Activated CD8-positive, alpha-beta T cell treated with anti-CD3 and anti-CD28 coated beads, Interleukin-2, amount 10 ng/mL, durations not matched to agents 7 days and 5 days (primary cell): ENCODE measurements around the gene PDE4D. TPM values are rescaled to one million over a fixed set of nuclear protein-coding genes. Genes with fewer than 3 reads are reported as not detected.

Experiments used
- ATAC-seq: fragments of 150-1000 bp; cut with Tn5 transposase; one replicate; pipeline ENCODE4 v1.10.0; 2021; ENCODE audit warnings: moderate library complexity
- CTCF ChIA-PET: fragments of 350-600 bp; sonication (Branson Sonifier 250); formaldehyde crosslinking; loops from one replicate; lab custom pipeline; 2021; ENCODE audit warnings: antibody characterized with exemption; lab: Charles Lee
- POLR2A ChIA-PET: fragments of 350-600 bp; sonication (Branson Sonifier 250); formaldehyde crosslinking; loops from one replicate; lab custom pipeline; 2021; ENCODE audit warnings: antibody characterized with exemption; lab: Charles Lee
- DNase-seq: peaks from one replicate; pipeline ENCODE4 v3.0.0-alpha.2; 2020
- H3K27ac Mint-ChIP-seq: one replicate; pipeline ENCODE4 v1.8.0; 2021; ENCODE audit warnings: mild to moderate bottlenecking, mixed read lengths
- H3K27me3 Mint-ChIP-seq: one replicate; pipeline ENCODE4 v1.8.0; 2021; ENCODE audit warnings: low read depth, mixed read lengths
- H3K36me3 Mint-ChIP-seq: one replicate; pipeline ENCODE4 v1.8.0; 2021; ENCODE audit warnings: low read depth, mixed read lengths
- H3K4me1 Mint-ChIP-seq: one replicate; pipeline ENCODE4 v1.8.0; 2021; ENCODE audit warnings: low read depth, mixed read lengths
- H3K4me3 Mint-ChIP-seq: one replicate; pipeline ENCODE4 v1.8.0; 2021; ENCODE audit warnings: mild to moderate bottlenecking, mixed read lengths
- H3K9me3 Mint-ChIP-seq: one replicate; pipeline ENCODE4 v1.8.0; 2022; ENCODE audit warnings: mixed read lengths; ENCODE audit not compliant: insufficient read depth
- total RNA-seq, 2 experiments: library from RNA; stranded (reverse); gene quantifications; one replicate each; pipeline ENCODE4 v1.2.3, GENCODE V29; 2021

The PDE4D gene
- total RNA-seq, 2 experiments from 2014 or later: 65.4 to 70.7 TPM

DNA sequence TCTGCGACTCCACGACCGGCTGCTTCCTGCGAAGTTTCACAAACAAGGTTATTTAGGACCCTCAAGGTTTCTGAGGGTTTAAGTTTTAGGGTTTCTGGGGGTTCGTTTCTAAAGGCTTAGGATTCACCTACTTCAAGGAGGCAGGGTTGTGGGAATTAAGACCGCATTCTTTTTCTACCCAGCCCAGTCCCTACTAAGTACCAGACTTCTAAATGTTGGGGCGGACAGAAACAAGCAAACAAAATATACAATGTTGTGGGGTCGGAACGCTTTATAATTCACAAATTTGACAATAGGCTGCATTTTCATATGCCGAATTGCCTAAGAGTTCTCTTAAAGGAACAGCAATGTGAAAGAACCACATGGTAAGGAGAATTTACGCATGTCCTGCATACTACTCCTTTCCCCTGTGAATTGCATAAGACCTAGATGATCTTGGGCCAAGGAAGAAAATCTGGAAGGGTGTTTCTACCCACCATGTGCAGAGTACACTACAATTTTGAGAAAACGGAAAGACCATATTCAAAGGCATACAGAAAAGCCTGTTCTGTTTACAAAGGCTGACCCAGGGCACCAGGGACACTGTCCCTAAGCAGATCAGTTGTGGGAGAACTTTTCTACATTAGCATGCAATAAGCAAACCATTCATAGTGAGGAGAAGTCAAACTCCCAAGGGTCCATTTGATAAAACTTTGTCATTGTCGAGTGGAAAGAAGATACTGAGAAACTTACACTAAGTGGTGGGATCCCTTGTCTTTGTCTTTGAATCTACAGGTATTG, 853.3 kb downstream of the PDE4D start:
- H3K27me3 Mint-ChIP-seq: no peaks in the 10 kb centered on the region
- peak overlapping the region; percentile 83 for H3K4me3 Mint-ChIP-seq
- POLR2A ChIA-PET: interaction anchor here (0.9 to 4.3 kb wide), 8 partner anchors 52 to 133 kb away, joined by 3 to 64 read pairs (median 7); no protein-coding TSS in a partner anchor
- DNase-seq (no peak), ATAC-seq (no peak)
- H3K4me1 Mint-ChIP-seq: peaks cover 46% of the 10 kb centered on the region
- no peaks in the 10 kb centered on the region for H3K9me3 Mint-ChIP-seq
- H3K36me3 Mint-ChIP-seq: peaks cover 43% of the 10 kb centered on the region
- CTCF ChIA-PET: interaction anchor here (1.2 to 4.6 kb wide), 10 partner anchors 8 to 134 kb away, joined by 3 to 44 read pairs (median 9); no protein-coding TSS in a partner anchor
- peak overlapping the region; percentile 99 for H3K27ac Mint-ChIP-seq

DNA sequence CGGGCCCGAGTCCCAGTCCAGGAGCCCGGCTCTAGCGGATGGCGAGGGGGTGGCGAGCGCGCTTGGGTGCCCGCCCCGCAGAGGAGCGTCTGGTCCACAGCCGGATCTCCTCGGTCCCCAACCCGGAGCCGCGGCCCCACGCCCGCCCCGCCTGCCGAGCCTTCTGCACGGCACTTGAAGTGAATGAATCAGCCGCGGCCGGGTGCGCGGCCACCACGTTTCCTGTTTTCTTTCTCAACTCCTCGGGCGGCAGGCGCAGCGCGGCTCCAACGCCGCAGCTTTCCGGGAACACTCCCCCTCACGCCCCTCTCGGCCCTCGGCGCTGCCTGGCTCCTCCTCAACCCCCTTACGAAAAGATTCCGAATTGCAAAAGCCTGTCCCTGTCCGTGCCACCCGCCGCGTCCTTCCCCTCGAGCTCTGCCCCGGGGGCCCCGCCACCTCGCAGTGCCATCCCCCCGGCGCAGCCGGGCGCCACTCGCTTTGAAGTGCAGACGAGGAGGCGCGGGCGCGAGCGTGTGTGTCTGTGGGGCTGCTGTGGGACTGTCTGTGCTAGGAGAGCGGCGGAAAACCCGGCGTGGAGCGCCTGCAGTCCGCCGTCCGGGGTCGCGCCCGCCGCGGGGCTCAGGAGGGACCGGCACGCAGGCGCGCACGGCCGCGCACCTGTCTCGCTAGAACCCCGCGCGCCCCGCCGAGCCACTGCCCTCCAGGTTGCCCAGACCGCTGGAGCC, 854.1 kb downstream of the PDE4D start:
- Mint-ChIP-seq H3K9me3 (no peaks in the 10 kb centered on the region), H3K4me1 (peaks cover 50% of the 10 kb centered on the region), H3K36me3 (peaks cover 46% of the 10 kb centered on the region), H3K27ac (peak overlapping the region; percentile 99), H3K27me3 (no peaks in the 10 kb centered on the region), H3K4me3 (peak overlapping the region; percentile 83)
- POLR2A ChIA-PET: interaction anchor here (0.9 to 4.3 kb wide), 10 partner anchors 12 to 134 kb away, joined by 3 to 64 read pairs (median 5); no protein-coding TSS in a partner anchor
- ATAC-seq (peak; percentile 78), DNase-seq (peak; percentile 95)
- CTCF ChIA-PET: interaction anchor here (1.0 to 1.8 kb wide), 7 partner anchors 85 to 149 kb away, joined by 3 to 21 read pairs (median 4); no protein-coding TSS in a partner anchor

- peak; percentile 3 for ATAC-seq
- peaks cover 49% of the 10 kb centered on the region for H3K4me1 Mint-ChIP-seq
- H3K27ac Mint-ChIP-seq: peak overlapping the region; percentile 99
- peak overlapping the region; percentile 83 for H3K4me3 Mint-ChIP-seq
- no peaks in the 10 kb centered on the region for H3K27me3 Mint-ChIP-seq
- peaks cover 47% of the 10 kb centered on the region for H3K36me3 Mint-ChIP-seq
- no peak for DNase-seq
- H3K9me3 Mint-ChIP-seq: no peaks in the 10 kb centered on the region
- CTCF ChIA-PET: interaction anchor here (1.0 to 1.8 kb wide), 7 partner anchors 85 to 149 kb away, joined by 3 to 21 read pairs (median 4); no protein-coding TSS in a partner anchor
- POLR2A ChIA-PET: interaction anchor here (0.9 to 4.3 kb wide), 10 partner anchors 11 to 135 kb away, joined by 3 to 64 read pairs (median 5); no protein-coding TSS in a partner anchor
Observed at GRCh38 chr5:59038798-59039295, 854.7 kb downstream of the PDE4D start.

DNA sequence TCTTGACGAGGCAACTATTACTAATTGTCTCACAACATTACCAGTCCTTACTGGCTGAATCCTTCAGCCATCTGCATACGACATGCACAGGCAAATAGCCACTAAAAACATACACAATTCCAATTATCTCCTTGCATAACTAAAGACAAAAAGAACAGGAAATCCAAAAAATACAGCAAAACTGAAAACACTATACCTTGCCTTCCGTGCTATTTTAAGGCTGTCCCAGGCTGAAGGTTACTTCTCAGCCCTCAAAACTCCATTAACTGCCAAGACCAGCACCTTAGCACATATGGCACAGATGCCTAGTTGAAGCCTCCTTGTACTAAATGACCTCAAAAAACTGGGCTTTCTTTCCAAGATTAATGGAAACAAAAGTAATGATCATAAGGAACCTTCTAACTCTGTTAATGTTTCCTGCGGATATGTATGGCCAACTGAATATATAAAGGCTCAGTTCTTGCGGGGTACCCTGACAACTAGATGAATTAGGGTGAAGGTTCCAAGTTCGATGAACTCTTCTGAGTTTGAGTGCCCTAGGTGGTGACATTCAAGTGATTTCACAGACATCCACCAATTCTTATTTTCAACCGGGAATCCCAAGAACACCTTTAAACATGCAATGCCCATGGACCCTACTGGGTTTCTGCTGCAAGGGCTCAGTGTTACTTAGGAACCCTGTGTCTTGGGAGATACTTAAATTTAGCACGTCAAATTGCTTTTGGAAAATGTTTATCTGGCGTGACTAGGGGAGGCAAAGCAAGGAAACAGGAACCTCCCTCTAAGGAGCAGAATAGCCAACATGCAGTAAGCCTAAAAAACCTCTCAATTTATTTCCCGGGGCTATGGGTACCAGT, 855.4 kb downstream of the PDE4D start:
- Mint-ChIP-seq H3K4me1 (peaks cover 54% of the 10 kb centered on the region), H3K27me3 (no peaks in the 10 kb centered on the region), H3K9me3 (no peaks in the 10 kb centered on the region), H3K4me3 (peak overlapping the region; percentile 83), H3K27ac (peak overlapping the region; percentile 99), H3K36me3 (peaks cover 52% of the 10 kb centered on the region)
- no peak for DNase-seq
- no peak for ATAC-seq
- CTCF ChIA-PET: interaction anchor here (1.0 to 6.4 kb wide), 10 partner anchors 86 to 150 kb away, joined by 3 to 234 read pairs (median 10); no protein-coding TSS in a partner anchor
- POLR2A ChIA-PET: interaction anchor here (0.9 to 4.4 kb wide), 9 partner anchors 11 to 135 kb away, joined by 4 to 64 read pairs (median 7); no protein-coding TSS in a partner anchor

GRCh38 chr5:59037453-59037852, 856.1 kb downstream of the PDE4D start:
- peaks cover 57% of the 10 kb centered on the region for H3K36me3 Mint-ChIP-seq
- peaks cover 54% of the 10 kb centered on the region for H3K4me1 Mint-ChIP-seq
- DNase-seq: no peak
- POLR2A ChIA-PET: interaction anchor here (1.1 to 4.4 kb wide), 3 partner anchors 87 to 95 kb away, joined by 4 to 51 read pairs (median 26); no protein-coding TSS in a partner anchor
- no peaks in the 10 kb centered on the region for H3K27me3 Mint-ChIP-seq
- H3K9me3 Mint-ChIP-seq: no peaks in the 10 kb centered on the region
- H3K4me3 Mint-ChIP-seq: peak overlapping the region; percentile 83
- ATAC-seq: no peak
- CTCF ChIA-PET: interaction anchor here (5.6 to 6.4 kb wide), 3 partner anchors 86 to 139 kb away, joined by 97 to 234 read pairs (median 133); no protein-coding TSS in a partner anchor
- H3K27ac Mint-ChIP-seq: peak overlapping the region; percentile 99

DNA sequence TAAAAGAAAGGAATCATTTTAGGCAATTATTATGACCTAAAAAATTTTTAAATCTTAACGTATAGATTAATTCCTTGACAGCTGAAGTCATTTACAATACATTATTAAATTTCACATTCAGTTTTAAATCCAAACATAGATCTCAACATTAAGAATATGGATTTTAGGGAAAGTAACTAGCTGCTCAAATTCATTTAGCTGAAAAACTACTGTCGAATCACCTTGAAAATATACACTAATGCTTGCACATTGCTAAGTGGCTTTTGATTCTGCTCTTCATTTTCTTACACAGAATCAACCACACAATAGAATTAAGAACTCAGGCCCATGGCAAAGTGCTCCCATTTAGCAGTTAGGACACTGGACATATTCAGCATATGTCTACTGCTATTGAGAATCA, 856.5 kb downstream of the PDE4D start:
- ATAC-seq (no peak), DNase-seq (no peak)
- H3K9me3 Mint-ChIP-seq: no peaks in the 10 kb centered on the region
- POLR2A ChIA-PET: interaction anchor here (1.0 to 4.4 kb wide), 5 partner anchors 68 to 118 kb away, joined by 3 to 51 read pairs (median 4); no protein-coding TSS in a partner anchor
- peaks cover 60% of the 10 kb centered on the region for H3K36me3 Mint-ChIP-seq
- H3K4me3 Mint-ChIP-seq: peak overlapping the region; percentile 83
- CTCF ChIA-PET: interaction anchor here (0.8 to 6.4 kb wide), 10 partner anchors 42 to 150 kb away, joined by 3 to 234 read pairs (median 17); no protein-coding TSS in a partner anchor
- no peaks in the 10 kb centered on the region for H3K27me3 Mint-ChIP-seq
- H3K4me1 Mint-ChIP-seq: peaks cover 50% of the 10 kb centered on the region
- peak overlapping the region; percentile 99 for H3K27ac Mint-ChIP-seq

DNA sequence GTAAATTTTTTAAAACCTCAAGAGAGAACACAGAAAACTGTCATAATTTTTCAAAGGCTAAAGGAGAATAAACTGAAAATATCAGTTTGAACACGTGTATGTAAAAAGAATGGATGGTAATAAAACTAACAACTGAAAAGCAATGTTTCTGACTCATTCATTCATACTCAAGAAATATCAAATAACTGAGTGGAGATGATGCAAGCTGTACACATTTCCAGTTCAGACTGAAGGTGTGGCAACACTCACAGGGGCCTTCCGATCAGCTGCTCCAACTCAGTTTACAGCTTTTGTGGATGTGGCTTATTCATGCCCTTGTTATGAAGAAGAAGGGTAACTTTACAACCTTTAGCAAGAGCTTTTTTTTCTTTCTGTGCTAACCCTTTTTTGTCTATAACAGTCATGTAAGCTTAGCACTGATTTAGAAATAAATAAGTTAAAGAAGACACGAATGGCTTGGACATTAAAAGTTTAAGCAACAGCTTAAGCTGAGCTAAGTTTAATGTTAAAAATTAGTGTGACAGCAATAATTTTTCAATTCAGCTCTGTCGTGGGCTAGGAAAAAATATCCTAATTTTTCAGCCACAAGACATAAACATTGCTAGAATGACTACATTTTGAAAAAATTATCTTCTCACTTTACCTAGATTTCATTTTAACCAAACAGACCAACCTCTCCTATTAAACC, 857.1 kb downstream of the PDE4D start:
- H3K4me1 Mint-ChIP-seq: peaks cover 46% of the 10 kb centered on the region
- H3K27ac Mint-ChIP-seq: peak overlapping the region; percentile 99
- ATAC-seq (no peak), DNase-seq (peak; percentile 68)
- no peaks in the 10 kb centered on the region for H3K9me3 Mint-ChIP-seq
- H3K4me3 Mint-ChIP-seq: peak overlapping the region; percentile 83
- peaks cover 63% of the 10 kb centered on the region for H3K36me3 Mint-ChIP-seq
- POLR2A ChIA-PET: interaction anchor here (0.7 to 4.4 kb wide), 9 partner anchors 12 to 137 kb away, joined by 3 to 51 read pairs (median 4); no protein-coding TSS in a partner anchor
- CTCF ChIA-PET: interaction anchor here (0.8 to 6.4 kb wide), 15 partner anchors 9 to 151 kb away, joined by 3 to 234 read pairs (median 6); no protein-coding TSS in a partner anchor
- H3K27me3 Mint-ChIP-seq: no peaks in the 10 kb centered on the region

- DNase-seq (no peak), ATAC-seq (no peak)
- Mint-ChIP-seq H3K9me3 (no peaks in the 10 kb centered on the region), H3K4me3 (peak overlapping the region; percentile 83), H3K27me3 (no peaks in the 10 kb centered on the region), H3K27ac (peak overlapping the region; percentile 99), H3K4me1 (peaks cover 44% of the 10 kb centered on the region), H3K36me3 (peaks cover 68% of the 10 kb centered on the region)
- ChIA-PET CTCF (interaction anchor here (0.7 to 6.4 kb wide), 27 partner anchors 8 to 152 kb away, joined by 3 to 234 read pairs (median 7); no protein-coding TSS in a partner anchor), POLR2A (interaction anchor here (0.6 to 4.4 kb wide), 8 partner anchors 21 to 138 kb away, joined by 3 to 51 read pairs (median 4); no protein-coding TSS in a partner anchor)
Observed at GRCh38 chr5:59035681-59036080, 857.8 kb downstream of the PDE4D start.

DNA sequence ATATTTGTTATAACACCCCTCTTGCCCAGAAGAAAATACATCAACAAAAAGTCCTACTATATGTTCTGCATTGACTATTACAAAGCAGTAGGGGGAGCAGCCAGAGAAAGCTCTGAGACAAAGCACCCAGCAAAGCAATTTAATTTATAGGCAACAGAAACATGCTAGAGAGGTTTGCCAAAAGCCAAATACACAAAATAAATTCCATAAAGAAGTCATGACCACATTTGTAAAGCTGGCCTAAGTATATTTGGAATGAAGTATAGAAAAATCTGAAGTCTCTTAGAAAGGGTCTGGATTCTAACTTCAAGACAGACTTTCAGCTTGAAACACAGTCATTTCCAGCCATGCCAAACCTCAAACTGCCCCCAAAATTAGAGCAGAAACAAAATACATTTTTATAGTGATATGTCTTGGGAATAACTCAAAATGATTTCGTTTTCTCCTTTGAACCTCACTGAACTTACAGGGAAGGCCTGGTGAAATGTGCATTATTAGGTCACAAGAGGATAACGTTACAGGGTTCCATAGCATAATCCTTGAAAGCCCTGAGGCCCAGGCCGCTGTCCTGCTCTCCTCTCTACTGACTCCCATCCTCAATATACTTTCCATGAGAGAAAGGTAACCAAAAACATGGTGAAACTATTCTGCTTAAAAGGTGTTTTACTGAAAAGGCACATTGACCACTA, 858.9 kb downstream of the PDE4D start:
- ATAC-seq: peak; percentile 16
- DNase-seq: peak; percentile 52
- Mint-ChIP-seq H3K36me3 (peaks cover 78% of the 10 kb centered on the region), H3K9me3 (peaks cover 4% of the 10 kb centered on the region), H3K4me1 (peaks cover 48% of the 10 kb centered on the region), H3K27me3 (no peaks in the 10 kb centered on the region), H3K4me3 (peak overlapping the region; percentile 83), H3K27ac (peak overlapping the region; percentile 78)
- POLR2A ChIA-PET: interaction anchor here (0.6 to 4.4 kb wide), 7 partner anchors 22 to 1666 kb away, joined by 3 to 51 read pairs (median 5); no protein-coding TSS in a partner anchor
- CTCF ChIA-PET: interaction anchor here (0.7 to 6.4 kb wide), 37 partner anchors 10 to 182 kb away, joined by 3 to 234 read pairs (median 6); no protein-coding TSS in a partner anchor
